Right lobe of liver (tissue), 6 donors: ENCODE data around the gene ATRNL1. TPM values are rescaled to one million over a fixed set of nuclear protein-coding genes. Genes with fewer than 3 reads are reported as not detected.

ENCODE experiments used
- ATAC-seq, 4 donors: fragments of 200-7000 bp; cut with Tn5 transposase; one replicate each; pipeline ENCODE4 v1.9.1; 2020; ENCODE audit warnings: mild to moderate bottlenecking in 4 of 4, moderate library complexity in 4 of 4
- DNase-seq, 3 donors: peaks; one replicate each; pipeline ENCODE4 v3.0.0-alpha.2; 2020
- H3K27ac ChIP-seq, 3 donors: fragments of 200-600 bp; one replicate each; pipeline ENCODE4 v1.8.0; 2022
- H3K27me3 ChIP-seq, 2 donors: fragments of 200-600 bp; one replicate each; pipeline ENCODE4 v1.8.0; 2022
- H3K36me3 ChIP-seq, 4 donors: fragments of 200-600 bp; sonication (generic) in 1 of 4; one replicate each; pipeline versions ENCODE4 v1.5.1 to v1.8.0; 2017 to 2022; ENCODE audit warnings: control low read depth in 1 of 4
- H3K4me1 ChIP-seq, 4 donors: fragments of 200-600 bp; sonication (generic) in 1 of 4; one replicate each; pipeline versions ENCODE4 v1.5.1 to v1.8.0; 2017 to 2022; ENCODE audit warnings: control low read depth in 1 of 4
- H3K4me3 ChIP-seq, 3 donors: fragments of 200-600 bp; one replicate each; pipeline ENCODE4 v1.8.0; 2022
- H3K9me3 ChIP-seq, 4 donors: fragments of 200-600 bp; sonication (generic) in 1 of 4; one replicate each; pipeline versions ENCODE4 v1.5.1 to v1.8.0; 2017 to 2022; ENCODE audit warnings: control low read depth in 1 of 4
- POLR2A ChIP-seq: fragments of 450-650 bp; IDR thresholded peaks from one replicate; pipeline ENCODE4 v1.6.1; 2017; ENCODE audit warnings: antibody characterized with exemption, mild to moderate bottlenecking
- WGBS: methylation state at CpG from one replicate; pipeline ENCODE4 v1.1.6; 2018; ENCODE audit warnings: low coverage, low lambda C conversion rate; ENCODE audit not compliant: insufficient coverage; ENCODE audit errors: missing lambda C conversion rate; 5-methylcytosine and 5-hydroxymethylcytosine counted together
- intact Hi-C, 2 donors: fragments of 100-400 bp; cut with DNase I; formaldehyde crosslinking; loops; one replicate each; pipeline versions ENCODE4 v1.11.2 to v1.14.1; 2022
- total RNA-seq, 6 experiments: library from RNA; depleted of rRNA in 2 of 6; stranded (reverse); fragments of >200 nt in 2 of 6; fragmentation: NEBNext Ultra II Directional in 3 of 6; extraction: Animal tissue kit (Norgen Biotek cat#: 25700) in 3 of 6; gene quantifications; one replicate each; pipeline versions ENCODE4 v1.1.0 to v1.2.4, GENCODE V29; 2016 to 2023
- TF ChIP-seq, protein P1 (sequence below), 4 donors: fragments of 200-600 bp in 3 of 4; fragments of 450-650 bp in 1 of 4; IDR thresholded peaks; one replicate each; pipeline versions ENCODE4 v1.5.1 to v1.8.0; 2016 to 2022; ENCODE audit warnings: antibody characterized with exemption in 4 of 4, mild to moderate bottlenecking in 2 of 4
- donor health status: DM: no; HTN: yes; CAD: no.
- donor health status: DM: no; HTN: no; CAD: no.
- donor health status: DM: no; HTN: no; CAD: no.
- donor health status: DM: no; HTN: yes; CAD: no.
- donor health status: DM: no; HTN: yes; CAD: no.

The ATRNL1 gene
- total RNA-seq, 6 experiments from 2014 or later, result 0.81 to 5.3 (median 2.6) TPM

DNA sequence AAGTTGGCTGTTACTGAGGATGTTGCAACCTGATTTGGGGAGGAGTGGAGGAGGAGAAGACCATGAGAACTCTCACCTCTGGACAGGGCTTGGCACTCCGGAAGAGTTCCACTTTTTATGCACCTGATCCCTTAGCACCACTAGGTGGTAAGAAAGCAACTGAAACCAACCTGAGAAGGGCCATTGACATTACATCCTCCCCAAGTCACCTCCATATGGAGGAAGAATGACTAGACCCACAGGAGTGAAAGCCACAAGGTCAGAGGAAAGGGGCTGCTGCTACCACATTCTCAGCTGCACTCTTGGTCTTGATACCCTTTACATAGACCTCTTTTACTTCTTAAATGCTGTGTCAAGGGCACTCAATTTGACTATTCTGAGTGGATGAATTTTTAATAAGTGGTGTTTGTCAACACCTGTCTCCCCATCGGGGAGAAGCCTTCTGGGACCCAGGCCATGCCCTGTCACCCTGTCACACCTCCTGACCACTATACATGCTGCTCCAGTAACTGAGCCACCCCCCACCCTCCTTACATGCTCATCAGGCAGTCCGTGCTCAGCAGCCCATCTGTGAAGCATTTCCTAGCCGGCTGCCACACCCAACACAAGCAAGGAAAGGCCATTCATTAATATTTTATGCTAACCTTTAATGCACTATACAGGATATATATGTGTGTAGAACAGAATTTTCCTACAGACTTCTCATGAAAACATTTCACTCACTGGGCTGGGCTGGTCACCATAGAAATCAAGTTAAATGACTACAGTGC, 817.0 kb downstream of the ATRNL1 start:
- Histone ChIP-seq H3K27me3 (no peaks in the 10 kb centered on the region), H3K4me1 (no peaks in the 10 kb centered on the region), H3K9me3 (no peaks in the 10 kb centered on the region), H3K36me3 (no peaks in the 10 kb centered on the region), H3K27ac (no peak overlapping the region), H3K4me3 (no peak overlapping the region)
- DNase-seq (no peak), ATAC-seq (peak in 1 of 4 donors; percentile 18)
- intact Hi-C loops, result no loop called here
- TF ChIP-seq, protein P1, sequence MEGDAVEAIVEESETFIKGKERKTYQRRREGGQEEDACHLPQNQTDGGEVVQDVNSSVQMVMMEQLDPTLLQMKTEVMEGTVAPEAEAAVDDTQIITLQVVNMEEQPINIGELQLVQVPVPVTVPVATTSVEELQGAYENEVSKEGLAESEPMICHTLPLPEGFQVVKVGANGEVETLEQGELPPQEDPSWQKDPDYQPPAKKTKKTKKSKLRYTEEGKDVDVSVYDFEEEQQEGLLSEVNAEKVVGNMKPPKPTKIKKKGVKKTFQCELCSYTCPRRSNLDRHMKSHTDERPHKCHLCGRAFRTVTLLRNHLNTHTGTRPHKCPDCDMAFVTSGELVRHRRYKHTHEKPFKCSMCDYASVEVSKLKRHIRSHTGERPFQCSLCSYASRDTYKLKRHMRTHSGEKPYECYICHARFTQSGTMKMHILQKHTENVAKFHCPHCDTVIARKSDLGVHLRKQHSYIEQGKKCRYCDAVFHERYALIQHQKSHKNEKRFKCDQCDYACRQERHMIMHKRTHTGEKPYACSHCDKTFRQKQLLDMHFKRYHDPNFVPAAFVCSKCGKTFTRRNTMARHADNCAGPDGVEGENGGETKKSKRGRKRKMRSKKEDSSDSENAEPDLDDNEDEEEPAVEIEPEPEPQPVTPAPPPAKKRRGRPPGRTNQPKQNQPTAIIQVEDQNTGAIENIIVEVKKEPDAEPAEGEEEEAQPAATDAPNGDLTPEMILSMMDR (IDR thresholded peaks at IDR 0.05), result no peak
- TF ChIP-seq POLR2A, result no peak
- WGBS, result 74% methylated on average over 4 of the region's 4 CpGs

DNA sequence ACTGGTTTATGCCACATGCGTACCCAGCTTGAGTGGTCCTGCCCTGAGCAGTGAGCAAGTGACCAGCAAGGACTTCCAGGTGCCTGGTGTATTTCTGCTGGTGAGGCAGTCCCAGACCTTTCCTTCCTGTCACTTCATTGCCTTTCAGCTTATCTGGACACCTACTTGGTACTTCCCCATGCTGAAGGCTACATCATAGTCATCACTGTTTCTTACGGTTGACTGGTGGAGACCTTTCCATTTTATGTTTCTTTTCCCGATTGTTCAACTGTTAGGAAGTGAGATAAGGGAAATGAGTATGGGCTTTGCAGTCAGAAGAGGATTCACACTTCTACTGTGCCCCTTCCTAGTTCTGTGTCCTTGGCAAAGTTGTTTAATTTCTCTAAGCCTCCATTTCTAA, 821.3 kb downstream of the ATRNL1 start:
- 81% methylated on average over 2 of the region's 3 CpGs for WGBS
- H3K27ac ChIP-seq, result no peak overlapping the region
- intact Hi-C loops, result no loop called here
- no peak overlapping the region for H3K4me3 ChIP-seq
- TF ChIP-seq POLR2A, result no peak
- TF ChIP-seq, protein P1 (IDR thresholded peaks at IDR 0.05), result no peak
- no peaks in the 10 kb centered on the region for H3K9me3 ChIP-seq
- ATAC-seq (no peak), DNase-seq (no peak)
- H3K4me1 ChIP-seq, result no peaks in the 10 kb centered on the region
- H3K36me3 ChIP-seq, result no peaks in the 10 kb centered on the region
- no peaks in the 10 kb centered on the region for H3K27me3 ChIP-seq

DNA sequence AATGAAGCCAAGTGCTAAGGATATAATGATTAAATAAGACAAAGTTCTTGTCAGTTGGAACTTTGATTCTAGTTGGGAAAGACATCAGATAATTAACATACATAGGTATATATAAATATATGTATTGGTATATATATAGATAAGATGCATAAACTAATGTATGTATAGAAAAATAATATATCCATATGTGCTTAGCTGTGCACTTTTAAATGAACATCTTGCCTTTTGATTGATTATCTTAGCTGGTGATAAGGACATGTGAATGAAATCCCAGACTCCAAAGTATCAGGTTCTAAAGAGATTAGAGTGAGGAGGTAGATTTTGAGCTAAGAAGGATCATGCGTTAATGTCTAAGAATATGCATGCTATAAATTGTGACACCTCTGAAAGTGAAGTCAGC, 822.3 kb downstream of the ATRNL1 start:
- no peaks in the 10 kb centered on the region for H3K4me1 ChIP-seq
- H3K27ac ChIP-seq, result no peak overlapping the region
- TF ChIP-seq, protein P1 (IDR thresholded peaks at IDR 0.05), result no peak
- H3K27me3 ChIP-seq, result no peaks in the 10 kb centered on the region
- DNase-seq, result no peak
- WGBS, result 78% methylated on average over 1 of the region's 1 CpG
- no peaks in the 10 kb centered on the region for H3K36me3 ChIP-seq
- H3K9me3 ChIP-seq, result no peaks in the 10 kb centered on the region
- intact Hi-C loops, result no loop called here
- ATAC-seq, result no peak
- H3K4me3 ChIP-seq, result no peak overlapping the region

DNA sequence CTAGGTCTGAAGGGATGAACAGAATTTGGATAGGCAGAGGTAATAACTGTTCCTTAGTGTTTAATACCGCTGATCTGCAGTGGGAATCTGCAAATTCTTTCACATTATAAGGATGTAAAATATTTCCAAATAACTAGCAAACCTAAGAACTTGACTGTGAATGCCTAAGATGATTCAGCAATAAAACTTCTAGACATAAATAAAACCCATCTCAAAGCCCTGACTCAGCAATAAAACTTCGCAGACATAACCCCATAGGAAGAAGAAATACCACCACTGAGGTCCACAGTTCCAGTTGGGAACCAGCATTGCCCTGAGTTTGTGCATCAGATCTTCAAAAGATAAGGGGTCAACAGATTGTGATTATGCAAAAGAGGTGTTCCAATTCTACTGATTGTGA, 825.6 kb downstream of the ATRNL1 start:
- Histone ChIP-seq H3K27ac (no peak overlapping the region), H3K36me3 (no peaks in the 10 kb centered on the region), H3K27me3 (no peaks in the 10 kb centered on the region), H3K4me3 (no peak overlapping the region), H3K9me3 (no peaks in the 10 kb centered on the region), H3K4me1 (no peaks in the 10 kb centered on the region)
- no peak for DNase-seq
- ATAC-seq, result no peak
- intact Hi-C loops, result no loop called here
- WGBS, result 65% methylated on average over 2 of the region's 2 CpGs
- no peak for TF ChIP-seq POLR2A
- TF ChIP-seq, protein P1 (IDR thresholded peaks at IDR 0.05), result no peak
